ENCODE data around the gene DPEP3. TPM values are rescaled to one million over a fixed set of nuclear protein-coding genes. Genes with fewer than 3 reads are reported as not detected.

Gene DPEP3
- total RNA-seq, 1 donor from 2014 or later: not detected

DNA sequence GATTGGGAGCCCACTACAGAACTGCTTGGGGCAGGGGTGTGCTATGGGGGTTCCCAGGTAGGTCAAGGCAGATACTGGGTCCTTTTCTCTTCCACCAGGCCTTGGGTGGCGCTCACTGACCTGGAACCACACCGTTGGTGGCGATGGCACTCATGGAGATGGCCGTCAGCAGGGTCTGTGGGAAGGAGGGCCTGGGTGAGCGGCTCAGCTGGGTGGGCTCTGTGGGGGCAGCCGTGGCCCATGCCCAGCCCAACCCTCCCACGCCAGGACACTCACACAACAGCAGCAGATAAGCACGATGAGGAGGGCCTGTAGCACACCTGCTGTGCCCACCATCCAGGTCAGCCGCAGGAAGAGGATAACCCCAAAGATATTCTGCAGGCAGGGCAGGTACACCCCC, 22.7 kb downstream of the DPEP3 start:
- H3K27ac Mint-ChIP-seq: no peak overlapping the region
- H3K27me3 Mint-ChIP-seq (ENCODE audit: insufficient read depth): no peaks in the 10 kb centered on the region
- H3K9me3 Mint-ChIP-seq: no peaks in the 10 kb centered on the region
- no peak for DNase-seq (ENCODE audit: low spot score)
- H3K4me1 Mint-ChIP-seq (ENCODE audit: low read depth): peaks cover 2% of the 10 kb centered on the region
- H3K4me3 Mint-ChIP-seq: no peak overlapping the region
- intact Hi-C loops (cut with micrococcal nuclease): no loop called here
- peaks cover 14% of the 10 kb centered on the region for H3K36me3 Mint-ChIP-seq (ENCODE audit: low read depth)

DNA sequence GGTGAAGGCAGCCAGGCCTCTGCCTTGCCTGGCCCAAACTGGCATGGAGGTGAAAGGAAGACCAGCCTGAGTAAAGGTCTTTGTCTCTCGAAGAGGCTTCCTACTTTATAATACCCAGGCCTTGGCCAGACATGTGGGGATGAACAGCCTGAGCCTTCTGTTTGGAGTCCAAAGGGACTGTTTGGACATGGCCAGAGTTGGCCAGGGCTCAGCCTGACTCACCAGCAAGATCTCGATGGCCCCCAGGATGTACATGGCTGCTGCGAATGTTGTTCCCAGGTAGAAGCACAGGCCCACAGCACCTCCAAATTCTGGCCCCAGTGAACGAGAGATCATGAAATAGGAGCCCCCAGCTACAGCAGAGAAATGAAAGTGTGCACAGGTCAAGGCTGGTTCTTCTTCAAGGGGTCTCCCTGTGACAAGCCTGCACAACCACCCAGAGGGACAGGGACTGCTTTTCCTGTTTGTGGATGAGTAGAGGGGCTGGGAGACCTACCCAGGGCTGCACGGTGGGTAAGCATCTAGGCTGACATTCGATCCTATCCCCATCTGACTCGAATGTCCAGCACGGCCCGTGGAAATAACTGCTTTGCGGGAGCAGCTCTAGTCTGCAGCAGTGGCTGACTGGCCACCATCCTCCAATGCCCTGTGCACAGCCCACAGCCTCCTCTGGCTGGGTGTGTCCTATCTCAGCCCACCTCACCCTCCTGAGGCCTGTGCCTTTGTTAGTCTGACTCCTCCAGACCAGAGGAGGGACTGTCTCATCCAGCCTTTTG, 25.7 kb downstream of the DPEP3 start:
- Mint-ChIP-seq H3K4me3 (no peak overlapping the region), H3K4me1 (ENCODE audit: low read depth) (no peaks in the 10 kb centered on the region), H3K27me3 (ENCODE audit: insufficient read depth) (no peaks in the 10 kb centered on the region), H3K27ac (no peak overlapping the region), H3K36me3 (ENCODE audit: low read depth) (peaks cover 8% of the 10 kb centered on the region), H3K9me3 (no peaks in the 10 kb centered on the region)
- intact Hi-C loops (cut with micrococcal nuclease): no loop called here
- DNase-seq (ENCODE audit: low spot score): no peak

- Mint-ChIP-seq H3K27me3 (ENCODE audit: insufficient read depth) (no peaks in the 10 kb centered on the region), H3K4me1 (ENCODE audit: low read depth) (no peaks in the 10 kb centered on the region), H3K36me3 (ENCODE audit: low read depth) (peaks cover 8% of the 10 kb centered on the region), H3K27ac (no peak overlapping the region), H3K9me3 (no peaks in the 10 kb centered on the region), H3K4me3 (no peak overlapping the region)
- DNase-seq (ENCODE audit: low spot score): no peak
- intact Hi-C loops (cut with micrococcal nuclease): no loop called here
These were observed 26.5 kb downstream of the DPEP3 start for GRCh38 chr16:67953641-67954375.

DNA sequence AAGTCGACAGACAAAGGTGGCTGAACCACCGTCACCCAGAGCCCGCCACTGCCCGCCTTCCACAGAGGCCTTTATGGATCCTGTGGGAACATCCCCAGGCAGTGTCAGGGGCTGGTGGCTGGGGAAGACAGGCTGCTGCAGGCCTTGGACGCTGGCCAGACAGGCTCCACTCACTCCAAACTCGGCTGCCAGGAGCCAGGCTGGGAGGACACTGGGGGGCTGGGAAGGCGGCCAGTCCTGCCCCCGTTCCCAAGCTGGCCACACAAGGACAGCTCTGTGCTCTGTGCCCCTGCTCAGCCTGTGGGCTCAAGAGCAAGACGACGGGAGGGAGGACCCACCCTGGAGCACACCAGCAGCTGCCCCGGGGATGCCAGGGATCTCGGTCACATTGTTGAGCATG, 28.8 kb downstream of the DPEP3 start:
- Mint-ChIP-seq H3K4me1 (ENCODE audit: low read depth) (no peaks in the 10 kb centered on the region), H3K9me3 (no peaks in the 10 kb centered on the region), H3K27me3 (ENCODE audit: insufficient read depth) (no peaks in the 10 kb centered on the region), H3K36me3 (ENCODE audit: low read depth) (peaks cover 8% of the 10 kb centered on the region), H3K27ac (no peak overlapping the region), H3K4me3 (no peak overlapping the region)
- DNase-seq (ENCODE audit: low spot score): no peak
- intact Hi-C loops (cut with micrococcal nuclease): no loop called here

GRCh38 chr16:67950335-67950843, 29.9 kb downstream of the DPEP3 start:
- intact Hi-C loops (cut with micrococcal nuclease): no loop called here
- no peak for DNase-seq (ENCODE audit: low spot score)
- H3K27ac Mint-ChIP-seq: no peak overlapping the region
- no peaks in the 10 kb centered on the region for H3K9me3 Mint-ChIP-seq
- no peaks in the 10 kb centered on the region for H3K27me3 Mint-ChIP-seq (ENCODE audit: insufficient read depth)
- peaks cover 8% of the 10 kb centered on the region for H3K36me3 Mint-ChIP-seq (ENCODE audit: low read depth)
- no peak overlapping the region for H3K4me3 Mint-ChIP-seq
- H3K4me1 Mint-ChIP-seq (ENCODE audit: low read depth): no peaks in the 10 kb centered on the region

GRCh38 chr16:67949645-67950044, 30.7 kb downstream of the DPEP3 start:
- intact Hi-C loops (cut with micrococcal nuclease): no loop called here

GRCh38 chr16:67948015-67948414, 32.3 kb downstream of the DPEP3 start:
- no peak for DNase-seq (ENCODE audit: low spot score)
- no peaks in the 10 kb centered on the region for H3K4me1 Mint-ChIP-seq (ENCODE audit: low read depth)
- no peaks in the 10 kb centered on the region for H3K27me3 Mint-ChIP-seq (ENCODE audit: insufficient read depth)
- H3K27ac Mint-ChIP-seq: no peak overlapping the region
- intact Hi-C loops (cut with micrococcal nuclease): no loop called here
- H3K4me3 Mint-ChIP-seq: no peak overlapping the region
- H3K9me3 Mint-ChIP-seq: no peaks in the 10 kb centered on the region
- H3K36me3 Mint-ChIP-seq (ENCODE audit: low read depth): peaks cover 8% of the 10 kb centered on the region

More at GRCh38 chr16:67949645-67950044, 30.7 kb downstream of the DPEP3 start:
- Mint-ChIP-seq H3K4me3 (no peak overlapping the region), H3K27me3 (ENCODE audit: insufficient read depth) (no peaks in the 10 kb centered on the region), H3K4me1 (ENCODE audit: low read depth) (no peaks in the 10 kb centered on the region), H3K9me3 (no peaks in the 10 kb centered on the region), H3K36me3 (ENCODE audit: low read depth) (peaks cover 8% of the 10 kb centered on the region), H3K27ac (no peak overlapping the region)
- DNase-seq (ENCODE audit: low spot score): no peak

DNA sequence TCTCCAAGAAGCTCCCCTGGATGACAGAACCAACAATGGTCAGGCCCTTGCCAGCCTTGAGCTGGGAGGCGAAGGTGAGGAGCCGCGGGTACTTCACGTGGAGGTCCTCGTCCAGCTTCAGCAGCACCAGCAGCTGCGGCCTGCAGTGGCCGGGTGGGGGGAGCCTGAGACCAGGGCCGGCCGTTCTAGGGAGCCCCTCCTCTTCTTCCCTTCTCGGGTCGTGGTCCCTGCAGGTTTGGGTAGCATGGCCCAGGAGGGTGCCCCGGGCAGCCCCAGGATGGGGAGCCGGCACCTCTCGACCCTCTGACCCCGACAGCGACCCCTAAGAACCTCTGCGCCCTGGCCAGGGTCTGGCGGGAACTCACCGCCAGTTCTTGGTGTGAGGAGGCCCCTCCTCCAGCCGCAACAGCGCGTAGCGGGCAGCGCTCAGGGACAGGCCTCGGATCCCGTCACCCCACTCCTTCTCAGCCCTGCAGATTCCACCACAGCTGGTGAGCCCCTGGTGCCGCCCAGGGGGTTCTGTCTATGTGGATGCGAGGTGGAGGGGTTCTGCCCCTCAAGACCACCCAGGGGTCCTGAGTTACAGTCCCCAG, 33.2 kb downstream of the DPEP3 start:
- H3K27me3 Mint-ChIP-seq (ENCODE audit: insufficient read depth): no peaks in the 10 kb centered on the region
- H3K36me3 Mint-ChIP-seq (ENCODE audit: low read depth): peaks cover 8% of the 10 kb centered on the region
- no peaks in the 10 kb centered on the region for H3K9me3 Mint-ChIP-seq
- intact Hi-C loops (cut with micrococcal nuclease): no loop called here
- H3K4me1 Mint-ChIP-seq (ENCODE audit: low read depth): peaks cover 3% of the 10 kb centered on the region
- DNase-seq (ENCODE audit: low spot score): no peak
- no peak overlapping the region for H3K27ac Mint-ChIP-seq
- no peak overlapping the region for H3K4me3 Mint-ChIP-seq

- H3K9me3 Mint-ChIP-seq: no peaks in the 10 kb centered on the region
These were observed 34.1 kb downstream of the DPEP3 start for GRCh38 chr16:67946128-67946569.

GRCh38 chr16:67945392-67945933, 34.8 kb downstream of the DPEP3 start:
- no peak overlapping the region for H3K4me3 Mint-ChIP-seq
- H3K9me3 Mint-ChIP-seq: no peaks in the 10 kb centered on the region
- H3K27me3 Mint-ChIP-seq (ENCODE audit: insufficient read depth): no peaks in the 10 kb centered on the region
- H3K4me1 Mint-ChIP-seq (ENCODE audit: low read depth): peaks cover 14% of the 10 kb centered on the region
- H3K36me3 Mint-ChIP-seq (ENCODE audit: low read depth): peaks cover 7% of the 10 kb centered on the region
- H3K27ac Mint-ChIP-seq: no peak overlapping the region
- intact Hi-C loops (cut with micrococcal nuclease): no loop called here
- DNase-seq (ENCODE audit: low spot score): no peak

More at GRCh38 chr16:67946128-67946569, 34.1 kb downstream of the DPEP3 start:
- intact Hi-C loops (cut with micrococcal nuclease): no loop called here
- Mint-ChIP-seq H3K27ac (no peak overlapping the region), H3K27me3 (ENCODE audit: insufficient read depth) (no peaks in the 10 kb centered on the region), H3K36me3 (ENCODE audit: low read depth) (peaks cover 7% of the 10 kb centered on the region), H3K4me1 (ENCODE audit: low read depth) (peaks cover 11% of the 10 kb centered on the region), H3K4me3 (no peak overlapping the region)
- no peak for DNase-seq (ENCODE audit: low spot score)

DNA sequence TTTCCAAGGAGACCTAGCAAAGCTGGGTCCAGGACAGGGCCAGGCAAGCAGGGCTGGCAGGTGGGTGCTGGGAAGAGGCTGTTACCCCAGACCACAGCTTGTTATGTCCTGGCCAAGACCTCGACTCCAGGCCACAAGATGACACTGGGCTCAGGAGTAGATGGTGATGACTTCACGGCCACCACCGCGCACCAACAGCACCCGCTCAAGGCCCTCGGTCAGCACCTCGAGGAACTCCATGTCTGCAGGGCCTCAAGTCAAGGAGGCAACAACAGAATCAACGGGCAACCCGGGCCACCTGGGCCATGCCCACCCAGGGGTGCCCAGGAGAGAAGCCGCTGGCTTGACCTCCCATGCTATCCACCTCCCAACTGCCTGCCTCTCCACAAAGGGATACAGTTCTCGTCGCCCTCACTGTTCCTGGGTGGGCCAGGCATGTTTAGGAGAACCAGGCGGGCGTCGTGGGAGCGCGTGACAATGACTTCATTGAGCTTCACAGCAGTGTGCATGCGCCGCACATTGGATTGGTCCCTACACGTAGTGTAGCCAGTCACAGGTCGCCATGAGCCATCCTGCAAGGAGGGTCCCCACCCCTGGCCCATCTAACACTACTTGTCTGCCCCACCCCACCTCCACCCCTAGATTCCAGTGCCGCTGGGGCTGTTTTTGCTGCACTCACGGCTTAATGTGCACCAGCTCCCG, 35.5 kb downstream of the DPEP3 start:
- DNase-seq (ENCODE audit: low spot score): no peak
- H3K4me1 Mint-ChIP-seq (ENCODE audit: low read depth): peaks cover 20% of the 10 kb centered on the region
- intact Hi-C loops (cut with micrococcal nuclease): no loop called here

More for the DNA sequence above, 35.5 kb downstream of the DPEP3 start:
- H3K36me3 Mint-ChIP-seq (ENCODE audit: low read depth): peaks cover 10% of the 10 kb centered on the region
- H3K27ac Mint-ChIP-seq: no peak overlapping the region
- no peak overlapping the region for H3K4me3 Mint-ChIP-seq
- no peaks in the 10 kb centered on the region for H3K27me3 Mint-ChIP-seq (ENCODE audit: insufficient read depth)
- H3K9me3 Mint-ChIP-seq: no peaks in the 10 kb centered on the region

Measured in activated T-helper 1 cell treated with anti-CD3 and anti-CD28 coated beads, Interleukin-12 subunit alpha, Interleukin-12 subunit beta, Interleukin-2, Interleukin-4 antibody, amounts not matched to agents 30 ng/mL and 10 ng/mL and 1 ng/mL, durations not matched to agents 14 hours and 24 hours and 36 hours (primary cell).